Stimulated activated CD4-positive, alpha-beta T cell treated with anti-CD3 and anti-CD28 coated beads, TNF-alpha, amount 100 ng/mL, for 1 hour (primary cell): ENCODE results near the gene NAT16.
"Not testable (repeated sequence)": the region's sequence is repeated elsewhere in the genome, so short reads cannot be mapped to it uniquely, and the experiment has no call there.

Experiments
- DNase-seq, 3 donors: peaks; one replicate each; pipeline ENCODE4 v3.0.0-alpha.2; 2020; ENCODE audit warnings: low read depth in 3 of 3, low spot score in 1 of 3

NAT16 gene

GRCh38 chr7:101160910-101161309 is 19.2 kb downstream of the NAT16 start:
- DNase-seq: no peak

- no peak for DNase-seq
Measured at GRCh38 chr7:101159696-101160674, 20.1 kb downstream of the NAT16 start.

- no peak for DNase-seq
Measured at GRCh38 chr7:101156866-101157589, 23.1 kb downstream of the NAT16 start.

- DNase-seq: no peak
Measured at GRCh38 chr7:101156277-101156676, 23.8 kb downstream of the NAT16 start.

GRCh38 chr7:101155303-101155702 is 24.8 kb downstream of the NAT16 start:
- no peak for DNase-seq

GRCh38 chr7:101154693-101155102 is 25.4 kb downstream of the NAT16 start:
- no peak for DNase-seq

- peak; percentile 85 to 89 (median 86) for DNase-seq
Measured at GRCh38 chr7:101153969-101154692, 26.0 kb downstream of the NAT16 start, which contains the start of gene AP1S1. TSS of gene AP1S1 (plus strand) at chr7:101154476. CDS start at chr7:101154515, 39 bp downstream.

- DNase-seq: no peak
Measured at GRCh38 chr7:101151908-101152651, 28.0 kb downstream of the NAT16 start.

- no peak for DNase-seq
Measured at GRCh38 chr7:101140746-101141382, 39.2 kb downstream of the NAT16 start.

- DNase-seq: no peak
Measured at GRCh38 chr7:101140339-101140699, 39.8 kb downstream of the NAT16 start.

- DNase-seq: peak; percentile 70 to 74 (median 71)
Measured at GRCh38 chr7:101138213-101138870, 41.8 kb downstream of the NAT16 start.

- no peak for DNase-seq
Measured at GRCh38 chr7:101137651-101138212, 42.4 kb downstream of the NAT16 start.

GRCh38 chr7:101134399-101134980 is 45.6 kb downstream of the NAT16 start:
- no peak for DNase-seq

- DNase-seq: no peak
Measured at GRCh38 chr7:101133621-101134398, 46.3 kb downstream of the NAT16 start.

- DNase-seq: not testable (repeated sequence)
Measured at GRCh38 chr7:101132626-101133600, 47.2 kb downstream of the NAT16 start.

- DNase-seq: no peak
Measured at GRCh38 chr7:101129603-101130117, 50.4 kb downstream of the NAT16 start.
